ENCODE results near the gene DNAJC18.

GRCh38 chr5:139481580-139482049, 42.3 kb upstream of the DNAJC18 start:
- TF ChIP-seq CTCF (conservative IDR thresholded peaks at IDR 0.05 in 1 of 2, IDR thresholded peaks at IDR 0.05 in 1 of 2; ENCODE audit: extremely low read depth in 1 of 2, insufficient read depth in 1 of 2, low read depth in 1 of 2, low read length in 2 of 2) (peak; percentile 34 to 43), EZH2 (IDR thresholded peaks at IDR 0.05; ENCODE audit: borderline replicate concordance, low read length) (no peak)
